Endothelial cell of umbilical vein (primary cell): ENCODE results near the gene KDM3B. TPM values are rescaled to one million over a fixed set of nuclear protein-coding genes. Genes with fewer than 3 reads are reported as not detected.

ENCODE experiments used
- BruUV-seq: library from RNA; stranded (reverse); fragments of 400-500 nt; replicated peaks from 2 replicates; lab custom pipeline; 2021; lab: Mats Ljungman, UMichigan
- CTCF ChIA-PET: fragments of 300-600, 350-600 bp; sonication (Branson Sonifier 250); formaldehyde crosslinking; loops from one replicate; lab custom pipeline; 2021; ENCODE audit warnings: antibody characterized with exemption, inconsistent platforms; lab: Charles Lee
- POLR2A ChIA-PET: fragments of 300-600, 350-600 bp; sonication (Branson Sonifier 250); formaldehyde crosslinking; loops from one replicate; lab custom pipeline; 2021; ENCODE audit warnings: antibody characterized with exemption, inconsistent platforms; lab: Charles Lee
- DNase-seq: peaks from one replicate; pipeline ENCODE4 v3.0.0-alpha.2; 2011; ENCODE audit warnings: low read depth, low spot score
- FAIRE-seq: peaks from 2 replicates; lab custom pipeline; 2011; peaks lifted over from hg19 to GRCh38; lab: Jason Lieb, UNC
- H2AFZ ChIP-seq: 2 replicates; pipeline ENCODE4 v1.6.0; 2012; ENCODE audit warnings: low read depth, low read length, control low read depth, inconsistent platforms
- H3K27ac ChIP-seq: 2 replicates; pipeline ENCODE4 v1.5.1; 2011; ENCODE audit warnings: low read depth, mild to moderate bottlenecking, control low read depth, low read length, moderate library complexity; ENCODE audit not compliant: insufficient read depth
- H3K27me3 ChIP-seq, 2 experiments: 2 replicates each; pipeline versions ENCODE4 v1.6.0 to v1.6.1; 2011; ENCODE audit warnings: low read length in 2 of 2, mixed read lengths in 1 of 2; ENCODE audit not compliant: control insufficient read depth in 2 of 2, insufficient read depth in 2 of 2
- H3K36me3 ChIP-seq, 2 experiments: 2 replicates in 1 of 2; 3 replicates in 1 of 2; pipeline ENCODE4 v1.5.1; 2011; ENCODE audit warnings: low read length in 2 of 2, mild to moderate bottlenecking in 1 of 2, moderate library complexity in 1 of 2; ENCODE audit not compliant: control insufficient read depth in 2 of 2, insufficient read depth in 2 of 2; ENCODE audit errors: extremely low read depth in 1 of 2
- H3K4me1 ChIP-seq: 3 replicates; pipeline ENCODE4 v1.5.1; 2011; ENCODE audit warnings: mild to moderate bottlenecking, low read length; ENCODE audit not compliant: control insufficient read depth, insufficient read depth; ENCODE audit errors: extremely low read depth
- H3K4me2 ChIP-seq: 2 replicates; pipeline ENCODE4 v1.6.1; 2011; ENCODE audit warnings: low read length, control low read depth, mixed read lengths; ENCODE audit not compliant: insufficient read depth
- H3K4me3 ChIP-seq, 3 experiments: fragments of 200-600 bp in 1 of 3; sonication (generic), shearing (Covaris generic) in 1 of 3; replicated peaks in 1 of 3; 2 replicates each; pipeline ENCODE4 v1.5.1; 2011 to 2016; ENCODE audit warnings: control low read depth in 3 of 3, low read length in 3 of 3, mild to moderate bottlenecking in 2 of 3, inconsistent platforms in 1 of 3, low read depth in 1 of 3, moderate library complexity in 1 of 3; ENCODE audit not compliant: insufficient read depth in 1 of 3
- H3K79me2 ChIP-seq: 2 replicates; pipeline ENCODE4 v1.6.0; 2012; ENCODE audit warnings: low read length, inconsistent platforms; ENCODE audit not compliant: control insufficient read depth, insufficient read depth
- H3K9ac ChIP-seq: replicated peaks from 2 replicates; pipeline ENCODE3; 2011; ENCODE audit warnings: low read length, control low read depth; ENCODE audit not compliant: insufficient read depth; ENCODE audit errors: extremely low read depth
- H3K9me1 ChIP-seq: replicated peaks from 3 replicates; pipeline ENCODE4 v1.6.0; 2011; ENCODE audit warnings: mild to moderate bottlenecking, low read length; ENCODE audit not compliant: control insufficient read depth, insufficient read depth; ENCODE audit errors: extremely low read depth
- H3K9me3 ChIP-seq: replicated peaks from 2 replicates; pipeline ENCODE4 v1.5.1; 2012; ENCODE audit warnings: low read length, inconsistent platforms; ENCODE audit not compliant: control insufficient read depth, insufficient read depth
- H4K20me1 ChIP-seq: replicated peaks from 2 replicates; pipeline ENCODE3; 2011; ENCODE audit warnings: mild to moderate bottlenecking, low read length; ENCODE audit not compliant: control insufficient read depth, insufficient read depth; ENCODE audit errors: extremely low read depth
- FOS ChIP-seq: IDR thresholded peaks from 2 replicates; pipeline ENCODE4 v1.6.1; 2011; ENCODE audit warnings: mild to moderate bottlenecking, low read length, moderate library complexity, borderline replicate concordance; ENCODE audit not compliant: insufficient read depth
- GATA2 ChIP-seq: IDR thresholded peaks from 2 replicates; pipeline ENCODE4 v1.7.0; 2011; ENCODE audit warnings: low read depth, mild to moderate bottlenecking, moderate library complexity, mixed read lengths, low read length; ENCODE audit not compliant: insufficient read length, insufficient read depth
- dilution Hi-C: fragments of 300-500 bp; cut with MboI; formaldehyde crosslinking; loops from one replicate; pipeline ENCODE4 v1.15.0; 2019; ENCODE audit warnings: low sequenced_read_pairs; ENCODE audit not compliant: extremely low pct_ligation_motif_present
- intact Hi-C: fragments of 100-400 bp; cut with micrococcal nuclease; formaldehyde crosslinking; loops from one replicate; pipeline ENCODE4 v1.10.0; 2022
- polyA plus RNA-seq, 4 experiments: library from polyadenylated mRNA; depleted of rRNA in 3 of 4; stranded (reverse) in 3 of 4; unstranded in 1 of 4; fragments of >200 nt; gene quantifications; 2 replicates each; pipeline versions ENCODE4 v1.2.1 to v1.2.3, GENCODE V29; 2011 to 2012; ENCODE audit warnings: missing spikeins in 1 of 4
- total RNA-seq: library from RNA; stranded (reverse); gene quantifications from 2 replicates; pipeline ENCODE4 v1.2.3, GENCODE V29; 2021
- TF ChIP-seq, protein P1 (sequence below), 2 donors: IDR thresholded peaks; 1 replicate in 1 of 2; 2 replicates in 1 of 2; pipeline ENCODE4 v1.5.1; 2011; ENCODE audit warnings: low read length in 2 of 2, mild to moderate bottlenecking in 2 of 2, moderate library complexity in 2 of 2, control low read depth in 1 of 2, inconsistent platforms in 1 of 2, low read depth in 1 of 2; ENCODE audit not compliant: insufficient read depth in 1 of 2; ENCODE audit errors: extremely low read depth in 1 of 2

Gene KDM3B
- total and polyA plus RNA-seq, 2 donors (not counting 3 experiments of a cell fraction or from before 2014, with no cell fraction given): 19.0 to 55.7 TPM

DNA sequence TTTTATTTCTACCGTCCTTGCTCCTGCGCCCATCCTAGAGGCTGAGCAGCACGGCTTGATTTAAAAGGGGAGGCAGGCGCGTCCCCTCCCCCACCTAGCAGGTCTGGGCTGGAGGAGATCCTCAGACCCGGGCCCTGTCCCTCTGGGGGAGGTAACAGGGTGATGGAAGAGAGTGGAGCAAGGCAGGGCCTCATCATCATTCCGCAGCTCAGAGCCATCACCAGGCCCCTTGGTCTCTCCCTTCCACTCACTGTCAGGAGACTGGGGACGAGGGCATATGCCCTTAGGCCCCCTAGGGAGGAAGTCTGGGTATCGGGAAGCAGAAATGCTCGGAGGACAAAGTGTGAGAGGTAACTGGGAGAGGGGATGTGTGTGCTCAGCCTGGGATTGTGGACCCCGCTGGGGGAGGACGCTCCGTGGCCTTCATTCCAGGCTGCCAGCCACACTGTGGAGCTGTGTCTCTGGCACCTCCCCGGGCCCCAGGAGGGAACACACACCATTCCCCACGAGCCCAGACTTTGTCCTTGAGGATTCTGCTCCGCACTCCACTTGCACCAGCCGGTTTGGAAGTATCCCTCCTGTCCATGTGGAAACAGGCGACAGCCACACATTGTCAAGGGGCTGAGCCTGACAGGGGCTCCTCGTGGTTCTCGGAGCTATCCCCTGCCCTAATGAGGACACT, 87.1 kb downstream of the KDM3B start:
- H2AFZ ChIP-seq: peak overlapping the region; percentile 91
- DNase-seq: no peak
- H3K4me1 ChIP-seq: peaks cover 9% of the 10 kb centered on the region
- no peak for TF ChIP-seq GATA2
- no peak for TF ChIP-seq FOS
- TF ChIP-seq, protein P1, sequence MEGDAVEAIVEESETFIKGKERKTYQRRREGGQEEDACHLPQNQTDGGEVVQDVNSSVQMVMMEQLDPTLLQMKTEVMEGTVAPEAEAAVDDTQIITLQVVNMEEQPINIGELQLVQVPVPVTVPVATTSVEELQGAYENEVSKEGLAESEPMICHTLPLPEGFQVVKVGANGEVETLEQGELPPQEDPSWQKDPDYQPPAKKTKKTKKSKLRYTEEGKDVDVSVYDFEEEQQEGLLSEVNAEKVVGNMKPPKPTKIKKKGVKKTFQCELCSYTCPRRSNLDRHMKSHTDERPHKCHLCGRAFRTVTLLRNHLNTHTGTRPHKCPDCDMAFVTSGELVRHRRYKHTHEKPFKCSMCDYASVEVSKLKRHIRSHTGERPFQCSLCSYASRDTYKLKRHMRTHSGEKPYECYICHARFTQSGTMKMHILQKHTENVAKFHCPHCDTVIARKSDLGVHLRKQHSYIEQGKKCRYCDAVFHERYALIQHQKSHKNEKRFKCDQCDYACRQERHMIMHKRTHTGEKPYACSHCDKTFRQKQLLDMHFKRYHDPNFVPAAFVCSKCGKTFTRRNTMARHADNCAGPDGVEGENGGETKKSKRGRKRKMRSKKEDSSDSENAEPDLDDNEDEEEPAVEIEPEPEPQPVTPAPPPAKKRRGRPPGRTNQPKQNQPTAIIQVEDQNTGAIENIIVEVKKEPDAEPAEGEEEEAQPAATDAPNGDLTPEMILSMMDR (IDR thresholded peaks at IDR 0.05; ENCODE audit: extremely low read depth in 1 of 2, insufficient read depth in 1 of 2, low read depth in 1 of 2, low read length in 2 of 2): no peak
- H3K27ac ChIP-seq: no peak overlapping the region
- dilution Hi-C loops: no loop called here
- H3K36me3 ChIP-seq: peaks cover 7 to 8% of the 10 kb centered on the region in 2 experiments
- peak overlapping the region; percentile 87 for H3K4me2 ChIP-seq
- ChIA-PET POLR2A (interaction anchor here (1.5 kb wide), 1 partner anchor 9 kb away, joined by 3 read pairs; no protein-coding TSS in a partner anchor), CTCF (interaction anchor here (1.5 to 3.0 kb wide), 3 partner anchors 9 to 69 kb away, joined by 4 to 25 read pairs (median 9); no protein-coding TSS in a partner anchor)
- no peaks in the 10 kb centered on the region for H4K20me1 ChIP-seq
- H3K9me3 ChIP-seq: no peaks in the 10 kb centered on the region
- intact Hi-C loops: no loop called here
- no peaks in the 10 kb centered on the region for H3K27me3 ChIP-seq
- H3K9me1 ChIP-seq: no peaks in the 10 kb centered on the region
- no peak overlapping the region for H3K9ac ChIP-seq
- H3K4me3 ChIP-seq: peak overlapping the region; percentile 50 to 80 (median 54)
- FAIRE-seq: no peak
- no peaks in the 10 kb centered on the region for H3K79me2 ChIP-seq
- BruUV-seq: no TSS peak
